Measurements from ENCODE around the gene FNDC4. TPM values are rescaled to one million over a fixed set of nuclear protein-coding genes. Genes with fewer than 3 reads are reported as not detected.

FNDC4 gene
- total and polyA plus RNA-seq, 2 of the 8 experiments (the other 6 are each of a cell fraction or from before 2014, with no cell fraction given) = 14.1 to 14.7 TPM

GRCh38 chr2:27496357-27497287 is 1.6 kb upstream of the FNDC4 start, which contains the start of gene GCKR:
Gene GCKR, plus strand, starts transcription at chr2:27496839. Its CDS starts 66 bp downstream, at chr2:27496905.
- H3K79me1 ChIP-seq (ENCODE audit: low read depth, low read length) = no peaks in the 10 kb centered on the region
- no peak within 1 kb of the TSS for H4K91ac ChIP-seq (replicated peaks; ENCODE audit: insufficient read length, low read length)
- no peak within 1 kb of the TSS for H2AK5ac ChIP-seq (ENCODE audit: low read depth, low read length)
- peaks cover 8% of the 10 kb centered on the region for H3K23me2 ChIP-seq (ENCODE audit: low read depth, low read length)
- peak within 1 kb of the TSS; percentile 61 to 100; a peak in 3 of 4 replicates for H3K4me2 ChIP-seq (ENCODE audit: insufficient read depth in 1 of 2, low read depth in 2 of 2, low read length in 2 of 2)
- no peak within 1 kb of the TSS; the same call in 1 of the 2 replicates for H2BK15ac ChIP-seq (ENCODE audit: low read length)
- H4K20me1 ChIP-seq (replicated peaks in 1 of 2; ENCODE audit: control insufficient read depth in 1 of 2, insufficient read depth in 2 of 2, low read length in 2 of 2) = no peaks in the 10 kb centered on the region
- no peak within 1 kb of the TSS for H3K4ac ChIP-seq (replicated peaks; ENCODE audit: insufficient read length, low read depth, low read length)
- peaks cover 0 to 9% (median 7%) of the 10 kb centered on the region in 4 experiments; a peak in 5 of 7 replicates for H3K27me3 ChIP-seq (replicated peaks in 1 of 4; ENCODE audit: control insufficient read depth in 3 of 4, extremely low read depth in 1 of 4, insufficient read depth in 3 of 4, low read length in 3 of 4)
- no peak within 1 kb of the TSS for H2BK120ac ChIP-seq (replicated peaks; ENCODE audit: low read depth, low read length)
- no peak within 1 kb of the TSS for H3K27ac ChIP-seq (ENCODE audit: low read depth, low read length)
- H4K8ac ChIP-seq (ENCODE audit: extremely low read depth, insufficient read depth, low read length) = no peak within 1 kb of the TSS; the same call in 1 of the 2 replicates
- no peak within 1 kb of the TSS for H3K23ac ChIP-seq (ENCODE audit: insufficient read length)
- CTCF ChIA-PET (ENCODE audit: partially characterized antibody) = no interaction called here
- H3K79me2 ChIP-seq (ENCODE audit: control insufficient read depth in 1 of 2, insufficient read depth in 2 of 2, low read length in 2 of 2) = no peaks in the 10 kb centered on the region
- no peaks in the 10 kb centered on the region; a peak in 1 of 4 replicates for H3K9me3 ChIP-seq (ENCODE audit: insufficient read depth in 2 of 2, low read depth in 1 of 2, low read length in 1 of 2)
- 82% methylated on average over 12 of the region's 12 CpGs; no CpG with 5 or more reads in 1 of the 2 experiments for WGBS, 2 experiments (ENCODE audit: extremely low coverage in 1 of 2, insufficient coverage in 1 of 2, insufficient read length in 1 of 2, insufficient replicate concordance in 2 of 2, low coverage in 1 of 2, low lambda C conversion rate in 2 of 2, missing lambda C conversion rate in 1 of 2)
- H3K9ac ChIP-seq (replicated peaks in 1 of 4; ENCODE audit: extremely low read depth in 1 of 4, low read depth in 3 of 4, low read length in 3 of 4) = no peak within 1 kb of the TSS
- no peak within 1 kb of the TSS for H3K14ac ChIP-seq (ENCODE audit: insufficient read length)
- FAIRE-seq = no peak
- no peak for DNase-seq (ENCODE audit: low read depth in 1 of 2, low spot score in 2 of 2)
- peak within 1 kb of the TSS; percentile 85; the same call in 1 of the 2 replicates for H2AFZ ChIP-seq (ENCODE audit: low read length)
- H3K4me3 ChIP-seq (ENCODE audit: extremely low read depth in 1 of 4, insufficient read depth in 2 of 4, low read depth in 3 of 4, low read length in 4 of 4) = peak within 1 kb of the TSS in 2 of 4 experiments; percentile 52 to 96; a peak in 4 of 8 replicates
- H3K36me3 ChIP-seq (ENCODE audit: control insufficient read depth in 2 of 4, insufficient read depth in 4 of 4, low read length in 3 of 4) = no peaks in the 10 kb centered on the region
- POLR2A ChIA-PET (ENCODE audit: partially characterized antibody) = interaction anchor here (1.3 to 2.0 kb wide), 2 partner anchors 87 to 140 kb away, joined by 3 to 10 read pairs; partner anchors contain the start of genes GTF3C2 and PPM1G
- H3K56ac ChIP-seq (replicated peaks; ENCODE audit: insufficient read length, low read depth, low read length) = no peak within 1 kb of the TSS
- H3K4me1 ChIP-seq (replicated peaks in 1 of 4; ENCODE audit: control insufficient read depth in 3 of 4, insufficient read depth in 4 of 4, low read length in 3 of 4) = peaks cover 0 to 9% (median 4%) of the 10 kb centered on the region in 4 experiments; a peak in 5 of 7 replicates
- H2BK12ac ChIP-seq (ENCODE audit: low read depth, low read length) = no peak within 1 kb of the TSS; the same call in 1 of the 2 replicates
- no peak within 1 kb of the TSS for H3K18ac ChIP-seq (ENCODE audit: extremely low read depth, low read length)
- no peak within 1 kb of the TSS for H4K5ac ChIP-seq (ENCODE audit: insufficient read length, low read depth, low read length)
- no peak within 1 kb of the TSS for H2BK20ac ChIP-seq (ENCODE audit: low read length)
- H2BK5ac ChIP-seq (ENCODE audit: low read depth, low read length) = no peak within 1 kb of the TSS
- TF ChIP-seq EZH2 (IDR thresholded peaks at IDR 0.05; ENCODE audit: low read depth, low read length, severe bottlenecking) = no peak
- no peak for TF ChIP-seq SAP30 (IDR thresholded peaks at IDR 0.05; ENCODE audit: insufficient read depth, insufficient replicate concordance, low read length)
- TF ChIP-seq NANOG (IDR thresholded peaks at IDR 0.05; ENCODE audit: insufficient read depth, low read depth, low read length, poor library complexity, severe bottlenecking) = no peak
- no peak for TF ChIP-seq TEAD4 (IDR thresholded peaks at IDR 0.05; ENCODE audit: low read depth, low read length)
- TF ChIP-seq SP1 (IDR thresholded peaks at IDR 0.05; ENCODE audit: low read depth, low read length) = no peak
- TF ChIP-seq RBBP5 (IDR thresholded peaks at IDR 0.05; ENCODE audit: borderline replicate concordance, low read depth, low read length) = no peak
- TF ChIP-seq JUN (IDR thresholded peaks at IDR 0.05; ENCODE audit: low read depth, low read length) = no peak
- no peak for TF ChIP-seq ASH2L (IDR thresholded peaks at IDR 0.05; ENCODE audit: low read length)
- no peak for TF ChIP-seq ZNF274 (IDR thresholded peaks at IDR 0.05; ENCODE audit: borderline replicate concordance, extremely low read depth, low read length)
- TF ChIP-seq GABPA (IDR thresholded peaks at IDR 0.05; ENCODE audit: borderline replicate concordance, insufficient read depth, low read length) = no peak
- no peak for TF ChIP-seq BACH1 (IDR thresholded peaks at IDR 0.05; ENCODE audit: low read length)
